HepG2 (cell line): ENCODE data around the gene GBP3. TPM values are rescaled to one million over a fixed set of nuclear protein-coding genes. Genes with fewer than 3 reads are reported as not detected.

Source experiments
- ATAC-seq: fragments of 200-7000 bp; cut with Tn5 transposase; 3 replicates; pipeline ENCODE4 v1.9.1; 2020; ENCODE audit warnings: mild to moderate bottlenecking, moderate library complexity
- BruUV-seq: library from RNA; stranded (reverse); fragments of 400-500 nt; replicated peaks from 2 replicates; lab custom pipeline; 2021; lab: Mats Ljungman, UMichigan
- CTCF ChIA-PET: fragments of 300-600 bp; formaldehyde crosslinking; extraction: SDS; loops from one replicate; lab custom pipeline; 2021; ENCODE audit warnings: low total read pairs, inconsistent platforms, low intra/inter-chr PET ratio; lab: Yijun Ruan, JAX
- POLR2A ChIA-PET: fragments of 350-600 bp; sonication (Branson Sonifier 250); formaldehyde crosslinking; loops from one replicate; lab custom pipeline; 2020; ENCODE audit warnings: antibody characterized with exemption, inconsistent platforms; lab: Yijun Ruan, JAX
- DNase-seq: peaks from one replicate; pipeline ENCODE4 v3.0.0-alpha.2; 2015; ENCODE audit warnings: low spot score
- FAIRE-seq: peaks from 3 replicates; lab custom pipeline; 2011; peaks lifted over from hg19 to GRCh38; lab: Jason Lieb, UNC
- H2AFZ ChIP-seq: one replicate; pipeline ENCODE4 v1.6.1; 2011; ENCODE audit warnings: low read length, inconsistent platforms
- H3K27ac ChIP-seq: fragments of 300-600 bp; 3 replicates; pipeline ENCODE4 v1.8.0; 2011; ENCODE audit warnings: mixed run types, mild to moderate bottlenecking, mixed read lengths, low read length, inconsistent platforms; ENCODE audit not compliant: insufficient read depth; ENCODE audit errors: extremely low read length
- H3K27me3 ChIP-seq, 2 experiments: fragments of 200-600 bp in 1 of 2; 2 replicates in 1 of 2; 3 replicates in 1 of 2; pipeline versions ENCODE4 v1.6.0 to v1.8.0; 2011; ENCODE audit warnings: low read length in 2 of 2, mild to moderate bottlenecking in 2 of 2, moderate library complexity in 2 of 2, inconsistent platforms in 1 of 2; ENCODE audit not compliant: insufficient read depth in 2 of 2, control insufficient read depth in 1 of 2
- H3K36me3 ChIP-seq, 2 experiments: fragments of 200-600 bp in 1 of 2; replicated peaks in 1 of 2; 2 replicates in 1 of 2; 3 replicates in 1 of 2; pipeline versions ENCODE4 v1.5.1 to v1.8.0; 2011; ENCODE audit warnings: low read length in 2 of 2, inconsistent platforms in 1 of 2; ENCODE audit not compliant: insufficient read depth in 2 of 2, control insufficient read depth in 1 of 2
- H3K4me1 ChIP-seq: 2 replicates; pipeline ENCODE4 v1.5.1; 2012; ENCODE audit warnings: low read length, inconsistent platforms; ENCODE audit not compliant: insufficient read depth
- H3K4me2 ChIP-seq: 2 replicates; pipeline ENCODE4 v1.6.0; 2011; ENCODE audit warnings: low read depth, low read length, inconsistent platforms
- H3K4me3 ChIP-seq, 3 experiments: fragments of 200-600 bp in 1 of 3; sonication (generic), shearing (Covaris generic) in 1 of 3; replicated peaks in 1 of 3; 2 replicates each; pipeline ENCODE4 v1.5.1; 2011 to 2016; ENCODE audit warnings: low read length in 3 of 3, inconsistent platforms in 2 of 3, low read depth in 2 of 3, mild to moderate bottlenecking in 2 of 3, control low read depth in 1 of 3, mixed read lengths in 1 of 3; ENCODE audit not compliant: insufficient read depth in 1 of 3
- H3K79me2 ChIP-seq: one replicate; pipeline ENCODE4 v1.6.1; 2011; ENCODE audit warnings: low read length, inconsistent platforms; ENCODE audit not compliant: insufficient read depth
- H3K9ac ChIP-seq: 2 replicates; pipeline ENCODE4 v1.6.0; 2011; ENCODE audit warnings: mild to moderate bottlenecking, low read depth, low read length, inconsistent platforms; ENCODE audit not compliant: insufficient read depth
- H3K9me3 ChIP-seq: 2 replicates; pipeline ENCODE4 v1.5.1; 2012; ENCODE audit warnings: mild to moderate bottlenecking, low read length
- H4K20me1 ChIP-seq: 2 replicates; pipeline ENCODE4 v1.6.0; 2011; ENCODE audit warnings: inconsistent platforms, mild to moderate bottlenecking, low read length, moderate library complexity; ENCODE audit not compliant: insufficient read depth
- CENPBD1 ChIP-seq: sonication (generic); formaldehyde crosslinking; IDR thresholded peaks from 2 replicates; pipeline ENCODE4 v1.8.0; 2022; ENCODE audit warnings: missing genetic modification reagents, low read depth, mild to moderate bottlenecking, borderline replicate concordance
- ELF4 ChIP-seq: sonication (generic); formaldehyde crosslinking; IDR thresholded peaks from 2 replicates; pipeline ENCODE4 v1.5.0; 2020; ENCODE audit warnings: missing genetic modification reagents, mild to moderate bottlenecking, moderate library complexity, borderline replicate concordance
- MTF1 ChIP-seq: sonication (generic); formaldehyde crosslinking; IDR thresholded peaks from 2 replicates; pipeline ENCODE4 v1.5.0; 2020; ENCODE audit warnings: missing genetic modification reagents
- ONECUT2 ChIP-seq: sonication (generic); formaldehyde crosslinking; IDR thresholded peaks from 2 replicates; pipeline ENCODE4 v1.4.0; 2020; ENCODE audit warnings: missing genetic modification reagents
- REPIN1 ChIP-seq: sonication (generic); formaldehyde crosslinking; IDR thresholded peaks from 2 replicates; pipeline ENCODE4 v1.8.0; 2022; ENCODE audit warnings: missing genetic modification reagents, low read depth, mild to moderate bottlenecking, borderline replicate concordance
- SRF ChIP-seq: IDR thresholded peaks from 2 replicates; pipeline ENCODE4 v1.6.1; 2011; ENCODE audit warnings: mild to moderate bottlenecking, low read depth, low read length, moderate library complexity
- TEAD3 ChIP-seq: optimal IDR thresholded peaks from 2 replicates; pipeline ENCODE3; 2016; ENCODE audit warnings: borderline replicate concordance
- TMF1 ChIP-seq: sonication (generic); formaldehyde crosslinking; IDR thresholded peaks from 2 replicates; pipeline ENCODE4 v1.8.1; 2022; ENCODE audit warnings: low read depth, missing genetic modification reagents
- TOE1 ChIP-seq: sonication (generic); formaldehyde crosslinking; IDR thresholded peaks from 2 replicates; pipeline ENCODE4 v1.4.0; 2020; ENCODE audit warnings: mild to moderate bottlenecking, missing genetic modification reagents
- ZC3H13 ChIP-seq: sonication (generic); formaldehyde crosslinking; IDR thresholded peaks from 2 replicates; pipeline ENCODE4 v1.8.1; 2023; ENCODE audit warnings: mild to moderate bottlenecking, missing genetic modification reagents, moderate library complexity
- ZFX ChIP-seq: sonication (generic); formaldehyde crosslinking; IDR thresholded peaks from 2 replicates; pipeline ENCODE4 v1.4.0; 2020; ENCODE audit warnings: mild to moderate bottlenecking, low read depth, missing genetic modification reagents, moderate library complexity
- ZNF124 ChIP-seq: sonication (generic); formaldehyde crosslinking; IDR thresholded peaks from 2 replicates; pipeline ENCODE4 v1.4.0; 2020; ENCODE audit warnings: missing genetic modification reagents
- ZNF180 ChIP-seq: sonication (generic); formaldehyde crosslinking; IDR thresholded peaks from 2 replicates; pipeline ENCODE4 v1.4.0; 2020; ENCODE audit warnings: low read depth, missing genetic modification reagents, borderline replicate concordance
- ZNF382 ChIP-seq: sonication (generic); formaldehyde crosslinking; IDR thresholded peaks from 2 replicates; pipeline ENCODE4 v1.5.0; 2020; ENCODE audit warnings: missing genetic modification reagents, mild to moderate bottlenecking, borderline replicate concordance
- ZNF513 ChIP-seq: sonication (generic); formaldehyde crosslinking; conservative IDR thresholded peaks from 2 replicates; pipeline ENCODE4 v1.5.0; 2020; ENCODE audit warnings: missing genetic modification reagents
- ZNF616 ChIP-seq: sonication (generic); formaldehyde crosslinking; IDR thresholded peaks from 2 replicates; pipeline ENCODE4 v1.5.0; 2020; ENCODE audit warnings: low read depth, mild to moderate bottlenecking, missing genetic modification reagents
- ZSCAN30 ChIP-seq: sonication (generic); formaldehyde crosslinking; IDR thresholded peaks from 2 replicates; pipeline ENCODE4 v1.5.0; 2020; ENCODE audit warnings: mild to moderate bottlenecking, missing genetic modification reagents
- in situ Hi-C: cut with HindIII; loops from 2 replicates; pipeline ENCODE4 v1.10.0; 2017; ENCODE audit warnings: low pct_unique_long_range_greater_than_20kb; ENCODE audit not compliant: extremely low pct_ligation_motif_present
- intact Hi-C: fragments of 100-400 bp; cut with micrococcal nuclease; formaldehyde crosslinking; loops from one replicate; pipeline ENCODE4 v1.10.0; 2022; ENCODE audit not compliant: unreplicated experiment
- polyA plus RNA-seq, 8 experiments: library from polyadenylated mRNA; depleted of rRNA in 3 of 8; stranded (reverse) in 7 of 8; unstranded in 1 of 8; fragments of >200 nt; fragmentation: Illumina TruSeq in 4 of 8; extraction: Trizol in 4 of 8; gene quantifications; 2 replicates each; pipeline versions ENCODE4 v1.2.1 to v1.2.3, GENCODE V29; 2011 to 2016; ENCODE audit warnings: low read depth in 4 of 8, missing spikeins in 1 of 8, mixed read lengths in 1 of 8; ENCODE audit not compliant: insufficient read depth in 1 of 8
- total RNA-seq, 5 experiments: library from RNA; depleted of rRNA; stranded (reverse); fragments of >200 nt; fragmentation: Illumina TruSeq; extraction: Trizol; gene quantifications; 2 replicates each; pipeline ENCODE4 v1.2.3, GENCODE V29; 2016; ENCODE audit warnings: low read depth in 1 of 5
- TF ChIP-seq, protein P1 (sequence below): sonication (generic); formaldehyde crosslinking; IDR thresholded peaks from 2 replicates; pipeline ENCODE4 v1.8.0; 2022; ENCODE audit warnings: mild to moderate bottlenecking, missing genetic modification reagents, moderate library complexity

GBP3 gene
- total and polyA plus RNA-seq, 2 of the 13 experiments (the other 11 are each of a cell fraction or from before 2014, with no cell fraction given): 0.16 to 0.46 TPM

- CTCF ChIA-PET: no interaction called here
- in situ Hi-C loops: loop anchor here (25.0 kb wide), 1 partner anchor 461 kb away; no protein-coding TSS in a partner anchor
- no peak for ATAC-seq
Measured at GRCh38 chr1:89001510-89001909, 21.2 kb downstream of the GBP3 start.

More at GRCh38 chr1:89001510-89001909, 21.2 kb downstream of the GBP3 start:
- POLR2A ChIA-PET: no interaction called here
- H3K27ac ChIP-seq: no peak overlapping the region
- no peaks in the 10 kb centered on the region for H4K20me1 ChIP-seq
- no peak overlapping the region for H3K9ac ChIP-seq
- no peaks in the 10 kb centered on the region for H3K9me3 ChIP-seq
- no peaks in the 10 kb centered on the region for H3K36me3 ChIP-seq
- DNase-seq: no peak
- no peaks in the 10 kb centered on the region for H3K79me2 ChIP-seq
- H2AFZ ChIP-seq: no peak overlapping the region
- intact Hi-C loops: no loop called here
- H3K4me3 ChIP-seq: no peak overlapping the region
- H3K4me2 ChIP-seq: no peak overlapping the region
- BruUV-seq: no TSS peak
- FAIRE-seq: no peak
- H3K4me1 ChIP-seq: no peaks in the 10 kb centered on the region
- H3K27me3 ChIP-seq: no peaks in the 10 kb centered on the region; a peak in 1 of 5 replicates
- TF ChIP-seq ONECUT2 (CRISPR knock-in tag): no peak
- TF ChIP-seq ZC3H13 (CRISPR knock-in tag): no peak
- TF ChIP-seq ZNF382 (CRISPR knock-in tag): no peak
- TF ChIP-seq ELF4 (CRISPR knock-in tag): no peak
- TF ChIP-seq CENPBD1 (CRISPR knock-in tag): no peak
- no peak for TF ChIP-seq SRF
- no peak for TF ChIP-seq TOE1
- no peak for TF ChIP-seq REPIN1 (CRISPR knock-in tag)
- no peak for TF ChIP-seq ZFX
- no peak for TF ChIP-seq ZNF513 (CRISPR knock-in tag)
- no peak for TF ChIP-seq ZNF124
- no peak for TF ChIP-seq ZSCAN30
- TF ChIP-seq TMF1 (CRISPR knock-in tag): no peak
- no peak for TF ChIP-seq TEAD3 (CRISPR knock-in tag)
- TF ChIP-seq MTF1 (CRISPR knock-in tag): no peak
- TF ChIP-seq ZNF616 (CRISPR knock-in tag): no peak
- no peak for TF ChIP-seq ZNF180 (CRISPR knock-in tag)
- TF ChIP-seq, protein P1, sequence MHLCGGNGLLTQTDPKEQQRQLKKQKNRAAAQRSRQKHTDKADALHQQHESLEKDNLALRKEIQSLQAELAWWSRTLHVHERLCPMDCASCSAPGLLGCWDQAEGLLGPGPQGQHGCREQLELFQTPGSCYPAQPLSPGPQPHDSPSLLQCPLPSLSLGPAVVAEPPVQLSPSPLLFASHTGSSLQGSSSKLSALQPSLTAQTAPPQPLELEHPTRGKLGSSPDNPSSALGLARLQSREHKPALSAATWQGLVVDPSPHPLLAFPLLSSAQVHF (CRISPR knock-in tag): no peak
